ENCODE data around the gene RANBP10.
"Not testable (repeated sequence)": the region's sequence is repeated elsewhere in the genome, so short reads cannot be mapped to it uniquely, and the experiment has no call there.

The RANBP10 gene

GRCh38 chr16:67774457-67774853 is 31.9 kb downstream of the RANBP10 start:
- DNase-seq: no peak

GRCh38 chr16:67773569-67774456 is 32.5 kb downstream of the RANBP10 start:
- DNase-seq: no peak

DNA sequence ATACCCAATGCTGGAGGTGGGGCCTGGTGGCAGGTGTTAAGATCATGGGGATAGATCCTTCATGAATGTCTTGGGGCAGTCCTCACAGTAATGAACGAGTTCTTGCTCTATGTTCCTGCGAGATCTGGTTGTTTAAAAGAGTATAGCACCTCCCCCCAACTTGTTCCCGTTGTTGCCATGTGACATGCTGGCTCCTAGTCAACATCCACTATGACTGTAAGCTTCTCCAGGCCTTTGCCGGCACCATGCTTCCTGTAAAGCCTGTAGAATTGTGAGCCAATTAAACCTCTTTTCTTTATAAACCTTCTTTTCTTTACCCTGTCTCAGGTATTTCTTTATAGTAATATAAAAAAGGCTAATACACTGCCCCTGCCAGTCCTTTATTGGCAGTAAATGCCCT is 33.3 kb downstream of the RANBP10 start:
- DNase-seq: no peak

DNA sequence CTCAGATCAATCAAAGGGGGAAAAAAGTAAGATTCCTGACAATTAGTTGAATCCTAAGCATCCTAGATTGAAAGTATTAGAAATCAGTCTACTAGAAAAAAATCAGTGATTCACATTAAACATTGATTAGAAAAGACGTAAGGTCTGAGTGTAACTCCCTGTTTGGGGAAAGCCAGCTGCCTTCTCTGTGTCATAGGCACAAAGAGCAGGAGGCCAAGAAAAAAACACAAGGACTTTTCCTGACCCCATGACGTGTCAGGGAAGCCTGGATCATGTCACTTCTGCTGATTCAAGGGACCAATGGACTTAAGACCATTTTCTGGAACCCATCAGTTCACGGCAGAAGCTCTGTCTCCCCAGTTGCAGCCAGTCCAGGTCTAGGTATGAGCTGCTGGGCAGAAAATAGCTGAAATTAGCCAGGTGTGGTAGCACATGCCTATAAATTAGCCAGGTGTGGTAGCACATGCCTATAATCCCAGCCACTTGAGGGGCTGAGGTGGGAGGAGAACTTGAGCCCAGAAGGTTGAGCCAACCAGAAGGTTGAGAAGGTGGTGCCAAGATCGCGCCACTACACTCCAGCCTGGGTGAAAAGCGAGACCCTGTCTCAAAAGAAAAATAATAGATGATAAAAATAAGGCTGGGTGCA is 35.9 kb downstream of the RANBP10 start:
- no peak for DNase-seq

DNA sequence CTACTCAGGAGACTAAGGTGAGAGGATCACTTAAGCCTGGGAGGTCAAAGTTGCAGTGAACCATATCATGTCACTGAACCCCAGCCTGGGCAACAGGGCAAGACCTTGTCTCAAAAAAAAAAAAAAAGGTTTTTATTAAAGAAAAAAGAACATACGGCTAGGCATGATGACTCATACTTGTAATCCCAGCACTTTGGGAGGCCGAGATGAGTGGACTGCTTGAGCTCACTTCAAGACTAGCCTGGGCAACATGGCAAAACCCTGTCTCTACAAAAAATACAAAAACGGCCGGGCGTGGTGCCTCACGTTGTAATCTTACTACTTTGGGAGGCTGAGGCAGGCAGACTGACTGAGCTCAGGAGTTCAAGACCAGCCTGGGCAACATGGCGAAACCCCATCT is 38.4 kb downstream of the RANBP10 start:
- no peak for DNase-seq

DNA sequence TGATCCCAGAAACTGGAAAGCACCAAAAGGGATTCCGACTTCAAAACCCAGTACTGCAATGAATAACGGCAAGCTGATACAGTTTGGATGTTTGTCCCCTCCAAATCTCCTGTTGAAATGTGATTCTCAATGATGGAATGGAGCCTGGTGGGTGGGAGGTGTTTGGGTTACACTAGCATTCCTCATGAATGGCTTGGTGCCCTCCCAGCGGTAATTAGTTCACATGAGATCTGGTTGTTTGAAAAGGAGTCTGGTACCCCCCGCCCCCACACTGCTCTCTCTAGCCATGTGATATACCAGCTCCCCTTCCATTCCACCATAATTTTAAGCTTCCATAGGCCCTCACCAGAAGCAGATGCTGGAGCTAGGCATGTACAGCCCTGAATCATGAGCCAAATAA is 40.1 kb downstream of the RANBP10 start:
- DNase-seq: no peak

DNA sequence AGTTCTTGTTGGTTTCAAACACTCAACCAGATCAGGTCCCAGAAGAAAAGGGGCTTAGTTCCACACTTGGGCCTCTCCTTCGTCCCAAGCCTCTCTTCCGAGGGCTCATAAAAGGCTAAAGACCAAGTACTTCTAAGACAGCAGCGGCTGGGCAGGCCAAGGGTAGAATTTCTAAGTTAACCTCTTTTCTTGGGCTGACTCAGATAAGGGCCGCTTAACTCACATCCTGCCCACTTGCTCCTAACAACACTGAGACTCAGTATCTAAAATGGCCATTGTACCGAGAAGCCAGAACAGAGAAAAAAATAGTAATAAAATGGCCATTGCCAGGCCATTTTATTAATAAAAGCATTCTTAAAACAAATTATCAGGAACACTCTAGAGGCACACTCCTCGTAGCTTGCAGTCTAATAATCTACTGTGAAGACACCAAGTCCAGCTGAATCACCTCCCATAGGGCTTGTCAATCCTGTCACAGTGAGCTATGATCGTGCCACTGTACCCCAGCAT is 42.1 kb downstream of the RANBP10 start:
- no peak for DNase-seq

- DNase-seq: no peak
Observed at GRCh38 chr16:67763066-67763465, 43.3 kb downstream of the RANBP10 start.

DNA sequence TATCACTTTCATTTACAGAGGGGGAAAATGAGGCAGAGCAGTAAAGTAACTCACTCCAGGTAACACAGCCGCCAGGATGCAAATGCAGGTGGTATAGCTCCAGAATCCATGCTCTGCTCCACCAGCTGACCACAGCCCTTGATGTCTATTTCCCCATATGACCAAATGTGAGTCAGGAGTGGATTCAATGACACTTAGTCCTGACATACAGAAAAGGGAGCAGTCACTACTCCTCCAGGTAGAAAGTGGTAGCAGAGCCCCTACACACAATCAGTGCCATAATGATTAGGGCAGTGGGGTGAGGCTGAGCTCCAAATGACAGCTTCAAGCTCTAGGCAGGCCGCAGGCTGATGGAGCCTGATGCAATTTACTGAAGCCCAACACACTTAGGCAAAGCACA is 44.0 kb downstream of the RANBP10 start:
- no peak for DNase-seq

DNA sequence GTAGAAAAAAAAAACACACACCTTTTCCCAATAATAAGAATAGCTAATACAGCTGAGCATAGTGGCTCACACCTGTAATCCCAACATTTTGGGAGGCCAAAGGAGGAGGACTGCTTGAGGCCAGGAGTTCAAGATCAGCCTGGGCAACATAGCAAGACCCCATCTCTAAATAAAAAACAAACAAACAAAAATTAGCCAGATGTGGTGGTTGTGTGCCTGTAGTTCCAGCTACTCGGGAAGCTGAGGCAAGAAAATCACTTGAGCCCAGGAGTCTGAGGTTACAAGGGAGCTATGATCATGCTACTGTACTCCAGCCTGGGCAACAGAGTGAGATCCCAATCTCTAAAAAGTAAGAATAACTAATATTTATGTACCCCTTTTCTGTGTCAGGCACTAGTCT is 44.4 kb downstream of the RANBP10 start:
- no peak for DNase-seq

DNA sequence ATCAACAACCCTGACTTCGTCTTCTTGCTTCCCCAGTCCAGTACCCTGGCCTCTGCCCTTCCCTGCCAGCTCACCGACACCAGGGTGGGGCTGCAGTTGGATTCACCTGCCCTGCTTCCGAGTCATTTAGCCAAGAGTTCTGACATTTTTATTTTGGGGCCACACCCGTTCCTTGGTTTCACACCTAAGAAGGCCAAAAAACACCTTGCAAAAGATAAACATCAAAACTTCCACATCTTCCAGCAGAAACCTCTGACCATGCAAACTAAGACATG is 45.5 kb downstream of the RANBP10 start:
- DNase-seq: no peak

- no peak for DNase-seq
Observed at GRCh38 chr16:67760206-67760955, 46.0 kb downstream of the RANBP10 start.

- no peak for DNase-seq
Observed at GRCh38 chr16:67758966-67759365, 47.4 kb downstream of the RANBP10 start.

GRCh38 chr16:67758006-67758405 is 48.4 kb downstream of the RANBP10 start:
- no peak for DNase-seq

DNA sequence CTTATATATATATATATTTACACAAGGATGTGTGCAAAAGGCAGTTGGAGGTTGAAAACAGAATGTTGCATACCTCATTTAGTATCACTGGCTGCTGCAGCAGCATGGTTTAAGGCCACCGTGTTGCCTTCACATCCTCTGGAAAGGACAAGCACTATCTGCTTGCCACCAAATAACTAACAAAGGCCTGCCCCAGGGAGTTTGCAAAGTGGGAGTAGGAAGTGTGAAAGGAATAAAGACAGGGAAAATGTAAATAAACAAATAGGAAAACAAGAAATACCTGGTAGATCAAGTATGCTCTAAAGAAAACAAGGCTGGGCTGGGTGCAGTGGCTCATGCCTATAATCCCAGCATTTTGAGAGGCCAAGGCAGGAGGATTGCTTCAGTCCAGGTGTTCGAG is 53.7 kb downstream of the RANBP10 start:
- no peak for DNase-seq

GRCh38 chr16:67751331-67751730 is 55.0 kb downstream of the RANBP10 start:
- not testable (repeated sequence) for DNase-seq

DNA sequence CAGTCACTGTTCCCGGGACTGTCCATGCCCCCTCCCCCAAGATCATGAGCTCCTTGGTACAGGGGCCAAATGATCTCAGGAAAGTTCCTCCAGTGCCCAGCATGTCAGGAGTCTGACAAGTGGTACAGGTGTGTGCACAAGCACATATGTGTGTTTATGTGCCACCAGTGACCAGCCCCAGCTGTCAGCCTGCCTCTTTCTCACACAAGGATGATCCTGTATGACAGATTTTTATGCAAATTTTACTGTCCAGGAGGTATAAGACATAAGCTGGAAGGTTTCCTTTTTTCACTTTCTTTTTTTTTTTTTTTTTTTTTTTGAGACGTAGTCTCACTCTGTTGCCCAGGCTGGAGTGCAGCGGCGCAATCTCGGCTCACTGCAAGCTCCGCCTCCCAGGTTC is 55.9 kb downstream of the RANBP10 start:
- no peak for DNase-seq

GRCh38 chr16:67749436-67750078 is 56.8 kb downstream of the RANBP10 start:
- DNase-seq: no peak

DNA sequence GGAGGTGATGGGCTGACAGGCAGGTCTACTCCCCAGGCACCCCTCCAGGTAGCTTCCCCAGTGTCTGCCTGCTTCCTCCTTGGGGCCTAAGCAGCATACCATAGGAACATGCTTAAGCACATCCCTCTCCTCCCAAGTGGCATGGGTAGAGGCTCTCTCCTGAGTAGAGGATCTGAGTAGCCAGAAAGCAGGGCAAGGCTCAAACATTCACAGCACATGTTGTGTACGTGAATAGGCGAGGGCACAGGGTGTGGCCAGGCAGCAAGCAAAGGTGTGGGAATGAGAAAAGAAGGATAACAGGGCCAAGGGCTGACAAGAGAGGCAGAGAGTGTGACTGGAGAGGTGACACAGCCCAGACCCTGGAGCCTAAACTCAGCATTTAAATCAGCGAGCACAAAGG is 57.5 kb downstream of the RANBP10 start:
- no peak for DNase-seq

- no peak for DNase-seq
Observed at GRCh38 chr16:67746846-67747245, 59.5 kb downstream of the RANBP10 start.

DNA sequence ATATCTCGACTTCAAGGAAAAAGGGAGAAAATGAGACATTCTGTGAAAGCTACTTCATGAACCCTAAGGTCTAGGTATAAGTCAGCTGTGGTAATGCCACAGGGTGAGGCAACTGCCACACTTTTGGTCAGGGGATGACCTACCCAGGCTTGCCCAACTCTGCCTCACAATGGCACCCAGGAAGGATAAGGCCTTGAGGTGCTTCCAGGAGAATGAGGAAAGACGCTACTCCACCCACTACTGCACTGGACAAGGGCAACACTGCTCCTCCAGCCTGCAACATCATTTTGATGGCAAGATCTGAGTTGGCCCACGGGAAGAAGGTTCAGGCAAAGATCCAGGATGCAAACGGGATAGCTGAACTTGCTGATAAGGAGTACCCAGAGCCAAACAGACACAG is 65.2 kb downstream of the RANBP10 start:
- no peak for DNase-seq

DNA sequence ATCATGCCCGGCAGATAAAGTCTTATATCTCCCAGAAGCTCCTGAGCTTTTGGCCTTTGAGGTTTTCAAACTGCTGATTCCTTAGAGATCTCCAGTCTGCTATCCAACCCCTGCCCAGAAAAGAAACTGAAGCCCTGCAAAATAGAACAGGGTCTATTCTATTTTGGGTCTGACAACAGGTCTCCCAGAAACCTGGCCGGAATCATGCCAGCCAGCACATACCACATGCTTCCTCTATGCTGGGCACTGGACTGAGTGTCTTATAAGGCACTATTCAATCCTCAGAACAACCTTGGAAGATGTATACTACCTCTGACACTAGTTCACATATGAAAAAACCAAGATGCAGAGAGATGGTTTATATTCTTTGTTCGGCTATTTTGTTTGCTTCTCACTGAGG is 66.0 kb downstream of the RANBP10 start:
- DNase-seq: no peak

- no peak for DNase-seq
Observed at GRCh38 chr16:67736858-67737257, 69.5 kb downstream of the RANBP10 start.

Data from NCI-H510A treated with DMSO at 0.1 percent for 48 hours (cell line).